GM19468 (cell line): Measurements from ENCODE around the gene LHPP.

Experiments used
- ATAC-seq: cut with Tn5 transposase; IDR thresholded peaks from one replicate; pipeline ENCODE4 v1.9.1; 2021; ENCODE audit warnings: mild to moderate bottlenecking, moderate library complexity, moderate number of reproducible peaks; ENCODE audit not compliant: unreplicated experiment; ENCODE audit errors: extremely low read depth

Gene LHPP

DNA sequence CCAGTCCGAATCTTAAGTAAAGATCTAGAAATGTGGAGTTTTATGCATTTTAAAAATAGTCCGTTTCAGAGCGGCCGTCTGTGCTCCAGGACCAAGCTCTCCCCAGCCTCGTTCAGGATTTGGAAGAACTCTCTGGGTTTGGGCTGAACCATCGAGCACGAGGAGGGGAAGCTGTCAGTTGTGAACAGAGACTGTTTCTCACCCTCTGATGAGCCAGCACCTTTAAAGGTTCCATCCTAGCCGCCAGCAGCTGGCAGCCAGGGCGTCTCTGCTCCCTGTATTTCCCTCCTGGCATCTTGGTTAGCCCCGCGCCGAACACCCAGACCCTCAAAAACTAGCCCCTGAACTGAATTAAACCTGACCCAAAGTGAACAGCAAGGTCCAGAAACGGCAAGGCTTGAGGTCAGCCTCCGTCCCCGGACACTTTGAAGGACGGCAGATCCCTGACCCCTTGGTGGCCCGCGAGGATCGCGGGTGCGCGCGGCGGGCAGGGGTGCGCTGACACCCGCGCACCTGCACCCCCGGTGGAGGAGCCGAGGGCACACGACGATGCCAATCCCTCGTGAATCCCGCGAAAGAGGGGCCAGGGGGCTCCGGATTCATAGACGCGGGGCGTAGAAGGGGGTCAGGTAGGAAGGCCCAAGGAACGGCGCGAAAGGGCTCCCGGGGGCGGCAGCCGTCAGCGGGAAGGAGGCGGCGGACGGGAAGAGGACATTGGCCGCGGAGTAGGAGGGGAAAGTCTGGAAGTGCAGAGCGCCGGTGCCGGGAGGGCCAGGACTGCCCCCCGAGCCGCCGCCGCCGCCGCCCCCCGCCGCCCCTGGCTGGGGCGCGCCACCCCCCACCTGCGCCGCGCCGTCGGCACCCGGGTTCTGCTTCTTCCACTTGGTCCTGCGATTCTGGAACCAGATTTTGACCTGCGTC, 14.5 kb upstream of the LHPP start:
- no peak for ATAC-seq

DNA sequence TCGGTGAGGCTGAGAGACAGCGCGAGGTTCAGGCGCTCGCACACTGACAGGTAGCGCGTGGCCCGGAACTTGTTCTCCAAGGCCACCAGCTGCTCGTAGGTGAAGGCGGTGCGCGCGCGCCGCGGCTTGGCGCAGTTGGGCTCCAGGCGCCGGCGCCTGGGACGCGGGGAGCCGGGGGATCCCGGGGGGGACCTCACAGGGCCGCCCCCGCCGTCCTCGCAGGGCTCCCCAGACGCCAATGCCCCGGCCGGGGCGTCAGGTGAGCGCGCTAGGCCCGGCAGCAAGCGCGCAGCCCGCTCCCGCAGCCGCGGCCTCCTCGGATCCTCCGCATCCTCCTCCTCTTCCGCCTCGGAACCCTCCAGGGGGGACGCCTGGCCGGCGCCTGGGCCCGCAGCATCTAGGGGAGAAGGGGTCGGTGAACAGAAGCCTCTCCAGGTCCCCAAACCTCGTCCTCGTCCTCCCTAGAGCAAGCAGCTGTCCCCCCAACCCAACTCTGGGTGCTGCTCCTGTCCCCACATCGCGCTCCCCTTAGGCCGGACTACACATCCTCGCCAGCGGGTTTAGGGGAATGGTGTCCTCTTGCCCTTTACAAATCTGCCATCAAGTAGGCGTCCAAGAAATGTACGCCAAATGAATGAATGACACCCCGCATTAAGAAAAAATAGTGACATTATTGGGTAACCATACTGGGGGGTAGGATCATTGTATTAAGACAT, 13.7 kb upstream of the LHPP start:
- no peak for ATAC-seq

DNA sequence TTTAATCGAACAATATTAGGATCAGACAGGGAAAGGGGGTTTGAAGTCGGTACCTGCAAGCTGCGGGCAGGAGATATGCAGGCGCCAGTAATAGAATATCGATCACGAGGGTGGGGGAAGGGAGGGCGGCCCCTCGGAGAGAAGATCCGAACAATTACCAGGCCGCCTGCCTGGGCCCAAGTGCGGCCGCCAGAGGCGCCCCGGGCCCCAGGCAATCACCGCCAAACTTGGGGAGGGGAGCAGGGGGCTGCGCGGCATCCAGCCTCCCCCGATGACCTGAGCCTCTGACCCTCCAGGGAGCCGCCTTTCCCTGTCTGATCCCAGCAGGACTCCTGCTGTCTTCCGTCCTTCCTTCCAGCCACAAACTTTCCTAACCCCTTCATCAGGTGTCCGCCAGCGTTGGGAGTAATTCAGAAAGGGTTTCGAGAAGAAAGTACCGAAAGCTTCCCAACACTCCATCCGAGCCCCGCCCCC, 12.9 kb upstream of the LHPP start:
- no peak for ATAC-seq

DNA sequence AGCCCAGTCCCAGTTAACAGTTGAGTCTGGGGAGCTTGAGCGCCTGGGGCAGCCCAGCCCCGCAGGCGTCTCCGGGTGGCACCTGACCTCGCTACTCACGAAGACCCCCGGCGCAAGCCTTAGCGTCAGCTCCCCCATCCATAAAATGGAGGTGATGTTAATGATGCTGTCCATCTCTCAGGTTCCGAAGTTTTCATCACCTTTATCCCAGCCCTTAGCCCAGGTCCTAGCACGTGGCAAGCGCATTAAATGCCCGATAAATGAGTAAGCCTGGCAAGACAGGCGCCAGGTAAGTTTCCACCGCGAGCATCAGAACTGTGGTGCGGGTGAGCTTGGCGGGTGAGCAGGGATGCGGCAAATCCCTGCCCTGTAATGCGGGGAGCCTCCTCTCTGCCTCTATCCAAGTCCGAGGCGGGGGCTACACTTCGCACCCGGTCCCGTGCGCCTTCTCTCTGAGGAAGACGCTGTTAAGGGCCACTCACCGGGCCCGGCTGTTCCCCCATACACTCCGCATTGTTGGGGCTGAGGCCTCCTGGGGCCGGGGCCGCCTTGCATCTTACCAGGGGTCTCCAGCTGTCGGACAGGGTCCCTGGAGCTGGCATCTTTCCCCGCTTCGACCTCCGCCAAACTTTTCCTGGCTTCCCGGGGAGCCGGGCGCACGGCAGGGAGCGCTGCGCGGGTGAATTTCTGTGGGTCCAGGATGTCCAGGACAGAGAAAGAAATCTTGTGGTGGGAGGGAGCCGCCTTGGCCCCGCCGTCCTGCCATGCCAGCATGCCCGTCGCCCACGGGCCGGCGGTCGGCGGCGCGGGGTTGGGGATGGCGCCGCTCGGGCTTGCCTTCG, 12.2 kb upstream of the LHPP start:
- no peak for ATAC-seq

DNA sequence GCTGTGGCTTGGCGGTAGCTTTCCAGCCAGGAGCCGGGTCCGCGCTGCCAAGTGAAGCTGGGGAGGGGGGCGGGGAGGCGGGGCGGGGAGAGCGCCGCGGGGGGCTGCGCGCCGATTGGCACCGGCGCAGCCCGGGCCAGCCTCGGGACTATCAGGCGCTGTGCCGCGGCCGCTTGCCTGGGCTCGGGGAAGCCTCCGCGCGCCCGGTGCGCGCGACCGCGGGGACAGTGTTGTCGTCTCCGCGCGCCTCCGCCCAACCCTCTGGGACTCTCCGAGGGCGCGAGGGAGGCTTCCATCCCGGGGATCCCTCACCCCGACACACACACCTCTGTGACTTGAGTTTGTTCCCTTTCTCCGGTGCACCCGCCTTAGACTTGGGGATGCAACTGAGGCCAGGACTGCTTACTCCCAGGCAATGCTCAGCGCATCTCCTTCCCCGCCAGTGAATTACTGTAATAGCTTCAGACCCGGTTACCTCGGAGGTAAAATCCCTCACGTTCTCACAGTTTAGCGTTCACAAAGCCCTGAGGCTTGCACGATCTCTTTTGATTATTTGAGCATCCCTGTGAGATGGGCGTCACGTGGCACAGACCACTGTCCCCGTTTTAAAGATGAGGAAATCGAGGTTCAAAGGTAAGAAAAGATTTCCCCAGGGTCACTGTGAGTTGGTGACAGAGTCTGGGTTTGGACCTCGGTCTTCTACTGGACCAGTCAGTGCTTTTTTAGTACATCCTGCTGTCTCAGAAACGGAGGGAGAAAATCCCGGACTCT, 11.4 kb upstream of the LHPP start, which contains the start of gene NKX1-2:
NKX1-2 (minus strand) TSS at position 24 of the 771 bp plus-strand sequence. CDS start 92 bp downstream, outside the sequence.
- ATAC-seq, result no peak

DNA sequence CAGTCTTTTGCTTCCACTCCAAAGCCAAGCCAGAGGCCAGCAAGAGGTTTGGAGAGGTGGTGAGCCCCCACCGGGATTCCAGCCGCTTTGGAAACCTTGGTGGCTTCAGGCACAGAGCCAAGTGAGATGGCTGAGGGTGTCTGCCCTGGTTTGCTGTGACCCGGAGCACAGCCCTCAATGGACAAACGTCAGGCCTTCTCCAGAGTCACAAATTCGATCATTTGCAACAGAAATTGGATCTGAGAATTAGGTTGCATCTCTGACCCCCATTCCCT, 10.9 kb upstream of the LHPP start:
- no peak for ATAC-seq

DNA sequence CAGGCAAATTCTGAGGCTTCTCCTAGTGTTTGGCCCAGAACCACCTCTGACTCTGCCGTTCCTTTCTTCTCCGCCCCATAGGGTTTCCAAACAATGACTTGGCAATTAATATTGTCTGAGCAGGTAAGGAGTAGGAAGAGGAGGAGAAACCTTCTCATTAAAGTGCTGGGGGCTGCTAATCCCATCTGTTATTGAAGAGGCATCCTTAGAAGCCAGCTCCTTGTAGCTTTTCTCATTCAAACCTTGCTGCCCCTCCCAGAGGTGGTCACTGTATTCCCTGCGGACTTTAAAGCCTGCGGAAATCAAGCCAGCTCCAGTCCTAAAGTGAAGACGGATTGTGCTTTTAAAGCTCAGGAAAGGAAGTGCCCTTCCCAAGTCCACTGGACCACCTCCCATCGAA, 10.3 kb upstream of the LHPP start:
- ATAC-seq, result no peak

DNA sequence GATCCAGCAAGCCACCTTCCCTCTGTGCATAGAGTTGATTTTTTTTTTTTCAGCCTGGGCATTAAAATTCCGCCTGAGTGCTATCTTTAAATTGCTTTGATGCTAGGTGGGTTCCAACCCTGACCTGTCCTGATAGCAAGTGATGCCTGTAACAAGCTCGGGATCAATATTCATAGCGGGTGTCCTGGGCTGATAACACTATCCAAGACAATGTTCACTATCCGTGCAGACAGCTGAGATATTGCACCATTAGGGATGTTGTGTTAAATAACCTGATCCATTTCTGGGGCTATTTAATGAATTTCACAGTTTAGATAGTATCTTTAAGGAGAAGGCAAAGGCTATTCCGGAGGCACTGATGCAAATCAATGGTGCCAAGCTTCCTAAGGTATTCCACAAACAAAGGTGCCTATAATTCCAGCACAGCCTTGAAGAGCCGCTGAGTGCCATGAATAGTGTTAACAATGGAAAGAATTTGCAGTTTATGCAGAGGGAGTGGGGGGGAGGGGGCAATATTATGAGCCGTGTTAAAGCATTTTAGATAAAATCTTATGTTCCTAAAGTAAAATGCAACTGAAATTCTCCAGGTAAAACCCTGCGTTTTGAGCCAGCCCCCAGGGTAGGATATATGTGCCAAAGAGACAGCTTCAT, 7.5 kb upstream of the LHPP start:
- no peak for ATAC-seq

DNA sequence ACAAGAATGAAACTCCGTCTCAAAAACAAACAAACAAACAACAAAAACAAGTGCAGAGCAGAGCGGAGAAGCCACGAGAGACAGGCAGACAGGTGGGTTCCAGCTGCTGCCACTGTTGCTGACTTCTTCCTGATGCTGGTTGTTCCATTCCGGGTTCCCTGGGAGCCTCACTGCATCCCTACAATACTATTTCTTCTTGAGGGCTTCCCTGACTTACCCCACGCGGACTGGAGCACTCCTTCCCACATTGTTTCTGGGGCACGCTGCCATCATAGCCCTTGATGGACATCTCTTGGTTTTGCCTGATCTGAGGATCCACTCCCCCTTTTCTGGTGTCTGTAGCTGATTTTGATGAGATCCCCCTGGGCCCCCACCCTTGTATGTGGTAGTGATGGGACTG, 6.2 kb upstream of the LHPP start:
- ATAC-seq, result no peak

DNA sequence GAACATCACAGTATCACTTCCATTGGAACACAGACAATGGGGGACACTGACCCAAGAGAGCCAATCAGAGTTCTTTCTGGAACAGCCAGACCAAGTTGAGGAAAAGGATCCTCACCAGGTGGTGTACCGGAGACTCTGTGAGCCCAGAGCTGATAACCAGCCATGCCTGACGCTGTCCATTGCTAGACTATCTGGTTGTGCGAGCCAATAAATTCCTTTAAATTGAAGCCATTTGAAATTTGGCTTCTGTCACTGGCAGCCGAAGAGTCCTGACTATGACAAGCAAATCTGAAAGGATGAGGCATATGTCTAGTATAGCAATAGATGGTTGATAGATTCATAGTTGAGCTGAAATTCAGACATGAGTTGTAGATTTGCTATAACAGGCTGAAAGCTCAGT, 3.1 kb upstream of the LHPP start:
- no peak for ATAC-seq

DNA sequence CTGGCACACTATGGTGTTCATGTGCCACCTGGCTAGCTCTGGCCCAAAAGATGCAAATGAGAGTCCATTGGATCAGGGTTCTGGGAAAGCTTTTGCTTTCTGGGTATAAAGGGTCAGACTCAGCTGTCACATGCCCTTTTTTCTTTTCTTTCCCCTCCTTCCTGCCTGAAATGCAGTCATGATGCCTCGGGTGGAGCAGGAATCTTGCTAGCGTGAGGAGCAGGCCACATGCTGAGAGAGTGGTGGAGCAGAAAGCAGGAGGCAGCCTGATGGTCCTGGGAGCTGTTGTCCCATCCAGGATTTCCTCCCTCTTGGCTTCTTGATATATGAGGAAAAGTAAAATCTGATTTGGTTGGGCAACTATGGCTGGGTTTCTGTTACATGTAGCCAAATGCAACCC, 2.7 kb upstream of the LHPP start:
- ATAC-seq, result no peak

DNA sequence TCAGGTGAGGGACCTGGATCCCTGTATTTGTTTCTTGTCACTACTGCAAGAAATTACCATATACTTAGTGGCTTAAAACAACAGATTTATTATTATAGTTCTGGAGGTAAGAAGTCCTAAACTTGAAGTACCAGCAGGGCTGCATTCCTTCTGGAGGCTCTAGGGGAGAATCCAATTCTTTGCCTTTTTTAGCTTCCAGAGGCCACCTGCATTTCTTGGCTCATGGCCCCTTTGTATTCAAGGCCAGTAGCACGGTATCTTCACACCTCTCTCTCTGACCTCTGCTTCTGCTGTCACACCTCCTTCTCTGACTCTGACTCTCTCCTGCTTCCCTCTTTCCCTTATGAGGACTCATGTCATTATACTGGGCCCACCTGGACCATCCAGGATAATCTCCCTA, 2.2 kb upstream of the LHPP start:
- ATAC-seq, result no peak

DNA sequence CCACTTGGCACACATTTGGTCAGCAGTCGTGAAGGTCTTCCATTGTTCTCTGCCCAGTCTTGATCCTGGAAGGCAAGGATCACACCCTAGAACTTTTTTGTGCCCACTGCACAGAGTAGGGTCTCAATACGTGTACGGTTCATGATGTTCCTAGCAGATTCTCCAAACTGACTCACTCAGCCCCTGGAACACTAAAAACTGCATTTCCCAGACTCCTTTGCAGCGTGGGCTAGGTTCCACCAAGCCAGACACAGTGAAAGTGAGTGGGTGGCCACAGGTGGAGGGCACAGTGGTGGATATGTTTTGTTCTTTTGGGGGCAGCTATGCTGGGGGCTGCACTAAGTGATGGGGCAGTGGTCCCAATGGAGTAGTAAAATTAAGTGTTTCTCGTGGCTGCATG, 1.5 kb upstream of the LHPP start:
- ATAC-seq, result no peak

DNA sequence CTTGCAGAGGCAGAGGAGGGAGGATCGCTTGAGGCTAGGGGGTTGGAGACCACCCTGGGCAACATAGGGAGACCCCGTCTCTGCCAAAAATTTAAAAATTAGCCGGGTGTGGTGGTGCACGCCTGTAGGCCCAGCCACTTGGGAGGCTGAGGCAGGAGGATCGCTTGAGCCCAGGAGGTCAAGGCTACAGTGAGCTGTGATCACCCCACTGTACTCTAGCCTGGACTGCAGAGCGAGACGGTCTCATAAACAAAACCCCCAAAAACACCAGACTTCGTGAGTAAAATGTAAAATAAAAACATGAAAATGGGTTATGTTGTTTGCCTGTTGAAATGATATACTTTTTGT, 699 bp downstream of the LHPP start:
- ATAC-seq, result no peak

DNA sequence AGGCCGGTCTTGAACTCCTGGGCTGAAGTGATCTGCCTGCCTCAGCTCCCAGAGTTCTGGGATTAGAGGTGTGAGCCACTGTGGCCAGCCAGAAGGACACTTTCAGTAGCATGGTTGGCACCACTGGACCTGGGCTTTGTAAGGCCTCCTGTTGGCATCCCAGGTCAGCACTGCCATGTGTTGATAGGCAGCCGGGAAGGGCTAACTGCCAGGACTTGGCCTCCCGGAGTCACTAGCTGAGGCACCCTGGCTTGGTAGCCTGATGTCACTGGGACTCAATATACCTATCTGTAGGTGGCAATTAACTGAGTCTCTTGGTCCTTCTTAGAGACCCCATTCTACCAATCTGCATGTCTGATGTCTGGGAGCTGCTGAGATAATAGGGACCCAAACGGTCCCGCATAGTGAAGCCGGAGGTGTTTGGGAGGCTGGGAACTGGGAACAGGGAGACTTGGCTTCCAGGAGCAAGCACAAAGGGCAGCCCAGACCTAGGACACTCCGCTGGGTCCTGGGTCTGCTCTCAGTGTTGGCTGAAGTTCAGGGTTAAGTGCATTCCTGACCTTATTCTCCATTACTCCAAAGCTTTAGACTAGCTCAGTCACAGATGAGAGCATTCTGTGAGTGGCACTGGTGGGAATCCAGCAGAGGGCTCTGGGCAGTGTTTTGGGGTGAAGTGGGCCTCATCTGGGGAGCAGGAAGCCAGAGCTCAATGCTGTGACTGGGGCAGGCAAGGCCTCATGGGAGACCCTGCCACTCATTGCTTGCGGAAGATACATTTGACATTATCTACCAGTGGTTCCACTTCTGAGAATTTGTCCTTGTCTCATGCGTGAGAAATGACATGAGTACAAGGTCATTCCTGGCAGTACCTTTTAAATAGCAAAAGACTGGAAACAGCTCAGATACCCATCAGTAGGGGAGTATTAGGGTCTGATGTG, 2.7 kb downstream of the LHPP start:
- ATAC-seq, result no peak

DNA sequence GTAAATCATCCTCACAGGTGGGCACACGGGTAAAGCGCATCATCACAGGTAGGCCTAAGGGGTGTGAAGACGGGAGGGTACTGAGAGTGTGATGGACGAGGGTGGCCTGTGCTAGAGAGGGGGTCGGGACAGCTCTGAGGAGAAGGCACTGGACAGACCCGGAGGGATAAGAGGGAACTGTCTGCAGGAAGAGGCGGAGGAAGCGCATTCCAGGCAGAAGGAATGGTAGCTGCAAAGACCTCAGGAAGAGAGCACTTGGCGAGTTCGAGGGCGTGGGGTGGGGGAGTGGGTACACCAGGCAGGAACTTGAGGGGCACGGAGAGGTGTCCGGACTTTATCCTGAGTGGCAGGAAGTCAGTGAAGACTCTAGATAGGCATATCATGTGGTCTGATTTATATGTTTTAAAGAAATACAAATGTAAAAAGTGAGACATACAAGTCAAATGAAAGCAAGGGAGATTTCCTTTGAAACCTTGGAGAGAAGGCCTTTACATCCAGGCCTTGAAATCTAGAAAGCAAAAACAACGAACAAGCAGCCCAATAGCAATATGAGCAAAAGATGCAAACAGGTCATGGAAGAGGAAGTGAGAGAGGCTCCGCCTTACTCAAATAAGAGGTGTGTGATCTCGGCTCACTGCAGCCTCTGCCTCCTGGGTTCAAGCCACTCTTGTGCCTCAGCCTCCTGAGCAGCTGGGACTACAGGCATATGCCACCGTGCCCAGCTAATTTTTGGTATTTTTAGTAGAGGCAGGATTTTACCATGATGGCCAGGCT, 3.6 kb downstream of the LHPP start:
- no peak for ATAC-seq

DNA sequence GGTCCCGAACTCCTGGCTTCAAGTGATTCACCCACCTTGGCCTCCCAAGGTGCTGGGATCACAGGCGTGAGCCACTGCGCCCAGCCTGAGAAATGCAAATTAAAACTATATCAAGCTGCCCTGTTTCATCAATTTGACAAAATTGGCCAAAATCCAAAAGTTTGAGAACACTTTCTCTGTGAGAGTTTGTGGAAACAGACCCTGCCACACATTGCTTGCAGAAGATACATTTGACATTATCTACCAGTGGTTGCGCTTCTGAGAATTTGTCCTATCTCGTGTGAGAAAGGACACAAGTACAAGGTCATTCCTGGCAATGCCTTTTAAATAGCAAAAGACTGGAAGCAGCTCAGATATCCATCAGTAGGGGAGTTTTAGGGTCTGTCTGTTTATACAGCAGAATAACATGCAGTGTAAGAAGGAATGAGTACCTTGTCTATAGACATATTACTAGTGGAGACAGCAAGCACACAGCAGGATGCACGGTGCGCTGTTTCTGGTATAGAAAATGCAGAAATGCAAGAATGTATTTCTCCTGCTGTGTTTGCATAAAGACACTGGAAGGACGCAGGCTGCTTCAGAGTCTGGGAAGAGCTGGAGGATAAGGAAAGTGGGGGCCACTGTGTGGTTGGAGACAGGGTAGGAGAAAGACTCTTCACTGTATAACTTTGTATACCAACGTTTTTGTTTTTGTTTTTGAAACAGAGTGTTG, 4.3 kb downstream of the LHPP start:
- no peak for ATAC-seq
